ENCODE data around the gene OR51A2. TPM values are rescaled to one million over a fixed set of nuclear protein-coding genes. Genes with fewer than 3 reads are reported as not detected.

The OR51A2 gene
- total RNA-seq, 1 experiment from 2014 or later: not detected

DNA sequence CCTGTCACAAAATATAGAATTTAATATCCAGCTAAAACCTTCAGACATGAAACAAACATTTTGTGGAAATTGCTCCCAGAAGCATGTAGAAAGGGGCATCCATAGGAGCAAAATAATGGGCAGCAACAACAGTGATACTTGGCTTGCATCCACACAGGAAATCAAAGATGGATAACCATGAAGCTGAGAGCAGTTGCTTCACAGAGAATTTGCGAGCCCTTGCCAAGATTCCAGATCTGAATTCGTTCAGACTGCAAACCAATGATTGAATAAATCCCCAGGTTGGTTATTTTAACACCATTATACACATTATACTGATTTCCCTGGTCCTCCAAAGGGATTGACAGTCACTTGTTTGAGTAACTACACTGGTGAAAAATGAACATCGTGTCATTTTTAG lies 23.5 kb upstream of the OR51A2 start:
- peaks cover 0 to 3% of the 10 kb centered on the region in 2 experiments; a peak in 2 of 5 replicates for H3K9me3 Mint-ChIP-seq
- no peaks in the 10 kb centered on the region for H3K4me1 Mint-ChIP-seq
- Histone ChIP-seq H3K14ac (ENCODE audit: insufficient read depth, low read length) (no peak overlapping the region), H3K56ac (ENCODE audit: insufficient read length, low read depth, low read length) (no peak overlapping the region), H2BK15ac (ENCODE audit: low read depth, low read length) (no peak overlapping the region), H4K91ac (ENCODE audit: insufficient read length, low read depth, low read length) (no peak overlapping the region), H2BK120ac (ENCODE audit: low read depth, low read length, poor library complexity, severe bottlenecking) (no peak overlapping the region), H3K18ac (ENCODE audit: insufficient read length, low read depth, low read length) (no peak overlapping the region), H2BK5ac (ENCODE audit: insufficient read length, low read length) (no peak overlapping the region), H2AFZ (ENCODE audit: low read length) (no peak overlapping the region), H3K9ac (ENCODE audit: extremely low read depth, insufficient read length, low read length) (no peak overlapping the region), H2BK12ac (ENCODE audit: insufficient read length, low read depth, low read length) (no peak overlapping the region), H3K23ac (ENCODE audit: insufficient read length, low read depth, low read length) (no peak overlapping the region), H3K9me3 (ENCODE audit: control insufficient read depth, low read depth, low read length) (no peaks in the 10 kb centered on the region), H3K79me2 (ENCODE audit: insufficient read depth, low read length) (no peaks in the 10 kb centered on the region), H3K79me1 (ENCODE audit: insufficient read depth, low read depth, low read length, poor library complexity, severe bottlenecking) (no peaks in the 10 kb centered on the region), H2AK5ac (ENCODE audit: insufficient read length, low read length) (no peak overlapping the region), H4K5ac (ENCODE audit: insufficient read length, low read depth, low read length) (no peak overlapping the region), H3T11ph (ENCODE audit: low read length) (no peak overlapping the region), H4K8ac (replicated peaks; ENCODE audit: insufficient read length, low read depth, low read length) (no peak overlapping the region), H3K27me3 (ENCODE audit: insufficient read depth, low read length) (no peaks in the 10 kb centered on the region), H3K4me1 (ENCODE audit: insufficient read depth, low read length) (no peaks in the 10 kb centered on the region), H4K20me1 (ENCODE audit: control insufficient read depth, insufficient read depth, insufficient read length) (no peaks in the 10 kb centered on the region), H3K4ac (ENCODE audit: low read depth, low read length) (no peak overlapping the region), H2BK20ac (ENCODE audit: low read depth, low read length, poor library complexity, severe bottlenecking) (no peak overlapping the region), H3K4me2 (ENCODE audit: insufficient read depth, insufficient read length, low read length) (no peak overlapping the region), H3K27ac (ENCODE audit: insufficient read length, low read depth, low read length) (no peak overlapping the region), H3K23me2 (ENCODE audit: insufficient read length, low read depth, low read length, poor library complexity, severe bottlenecking) (no peaks in the 10 kb centered on the region)
- no peak for DNase-seq
- WGBS (ENCODE audit: extremely low coverage, insufficient read length, low lambda C conversion rate): no CpG with 5 or more reads among the region's 3 CpGs
- H3K4me3 Mint-ChIP-seq: no peak overlapping the region
- H3K27ac Mint-ChIP-seq: no peak overlapping the region
- no peaks in the 10 kb centered on the region; the same call in 1 of the 2 replicates for H3K27me3 Mint-ChIP-seq (ENCODE audit: low read depth)
- TF ChIP-seq, protein P1, sequence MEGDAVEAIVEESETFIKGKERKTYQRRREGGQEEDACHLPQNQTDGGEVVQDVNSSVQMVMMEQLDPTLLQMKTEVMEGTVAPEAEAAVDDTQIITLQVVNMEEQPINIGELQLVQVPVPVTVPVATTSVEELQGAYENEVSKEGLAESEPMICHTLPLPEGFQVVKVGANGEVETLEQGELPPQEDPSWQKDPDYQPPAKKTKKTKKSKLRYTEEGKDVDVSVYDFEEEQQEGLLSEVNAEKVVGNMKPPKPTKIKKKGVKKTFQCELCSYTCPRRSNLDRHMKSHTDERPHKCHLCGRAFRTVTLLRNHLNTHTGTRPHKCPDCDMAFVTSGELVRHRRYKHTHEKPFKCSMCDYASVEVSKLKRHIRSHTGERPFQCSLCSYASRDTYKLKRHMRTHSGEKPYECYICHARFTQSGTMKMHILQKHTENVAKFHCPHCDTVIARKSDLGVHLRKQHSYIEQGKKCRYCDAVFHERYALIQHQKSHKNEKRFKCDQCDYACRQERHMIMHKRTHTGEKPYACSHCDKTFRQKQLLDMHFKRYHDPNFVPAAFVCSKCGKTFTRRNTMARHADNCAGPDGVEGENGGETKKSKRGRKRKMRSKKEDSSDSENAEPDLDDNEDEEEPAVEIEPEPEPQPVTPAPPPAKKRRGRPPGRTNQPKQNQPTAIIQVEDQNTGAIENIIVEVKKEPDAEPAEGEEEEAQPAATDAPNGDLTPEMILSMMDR (conservative IDR thresholded peaks at IDR 0.05): no peak
- H3K36me3 Mint-ChIP-seq (ENCODE audit: insufficient read depth in 1 of 3, low read depth in 3 of 3): no peaks in the 10 kb centered on the region
